Neural cell (in vitro differentiated cells): Measurements from ENCODE around the gene MAML2. TPM values are rescaled to one million over a fixed set of nuclear protein-coding genes. Genes with fewer than 3 reads are reported as not detected.

Experiments
- H2AFZ ChIP-seq: fragments of 200-600, 300-800 bp; sonication (generic), shearing (Covaris generic); 2 replicates; pipeline ENCODE4 v1.6.0; 2014; ENCODE audit warnings: low read depth, mild to moderate bottlenecking, antibody characterized with exemption, low read length, moderate library complexity
- H3F3A ChIP-seq: fragments of 200-600 bp; shearing (Covaris generic); 2 replicates; pipeline ENCODE4 v1.6.1; 2016; ENCODE audit warnings: mild to moderate bottlenecking, moderate library complexity, mixed read lengths, antibody characterized with exemption, low read length; ENCODE audit not compliant: insufficient read depth, poor library complexity, severe bottlenecking
- H3K27ac ChIP-seq: fragments of 200-600, 300-800 bp; sonication (generic), shearing (Covaris generic); 2 replicates; pipeline ENCODE4 v1.5.1; 2014; ENCODE audit warnings: mild to moderate bottlenecking, low read length, moderate library complexity
- H3K27me3 ChIP-seq: fragments of 300-800, 200-600 bp; sonication (generic), shearing (Covaris generic); 2 replicates; pipeline ENCODE4 v1.6.0; 2014; ENCODE audit warnings: mild to moderate bottlenecking, low read depth, low read length, moderate library complexity; ENCODE audit not compliant: insufficient read depth
- H3K36me3 ChIP-seq: fragments of 300-800, 200-600 bp; sonication (generic), shearing (Covaris generic); 2 replicates; pipeline ENCODE4 v1.5.1; 2014; ENCODE audit warnings: mild to moderate bottlenecking, antibody characterized with exemption, low read length, moderate library complexity; ENCODE audit not compliant: insufficient read depth
- H3K4me2 ChIP-seq: fragments of 300-800, 200-600 bp; sonication (generic), shearing (Covaris generic); 2 replicates; pipeline ENCODE4 v1.6.0; 2014; ENCODE audit warnings: mild to moderate bottlenecking, low read length
- H3K4me3 ChIP-seq: fragments of 300-800, 200-600 bp; sonication (generic), shearing (Covaris generic); 2 replicates; pipeline ENCODE4 v1.5.1; 2014; ENCODE audit warnings: mild to moderate bottlenecking, low read length, moderate library complexity
- H3K79me2 ChIP-seq: fragments of 200-600 bp; shearing (Covaris generic); replicated peaks from 2 replicates; pipeline ENCODE4 v1.6.0; 2014; ENCODE audit warnings: mild to moderate bottlenecking, low read length, moderate library complexity; ENCODE audit not compliant: insufficient read depth
- H3K9ac ChIP-seq: fragments of 300-800, 200-600 bp; sonication (generic), shearing (Covaris generic); 2 replicates; pipeline ENCODE4 v1.6.1; 2016; ENCODE audit warnings: mild to moderate bottlenecking, low read length, mixed read lengths
- H3K9me2 ChIP-seq: fragments of 200-600 bp; shearing (Covaris generic); 2 replicates; pipeline ENCODE4 v1.6.1; 2016; ENCODE audit warnings: mild to moderate bottlenecking, low read length, mixed read lengths; ENCODE audit not compliant: insufficient read depth
- H3K9me3 ChIP-seq: fragments of 200-600, 300-800 bp; sonication (generic), shearing (Covaris generic); 2 replicates; pipeline ENCODE4 v1.6.1; 2016; ENCODE audit warnings: mild to moderate bottlenecking, mixed run types, low read length, moderate library complexity, mixed read lengths
- H4K20me1 ChIP-seq: fragments of 200-600 bp; shearing (Covaris generic); 2 replicates; pipeline ENCODE4 v1.6.1; 2016; ENCODE audit warnings: mild to moderate bottlenecking, mixed run types; ENCODE audit not compliant: insufficient read depth
- EP300 ChIP-seq: fragments of 450-650 bp; conservative IDR thresholded peaks from 2 replicates; pipeline ENCODE4 v1.6.1; 2014; ENCODE audit warnings: antibody characterized with exemption, mild to moderate bottlenecking, moderate library complexity; ENCODE audit not compliant: poor library complexity, severe bottlenecking
- EZH2 ChIP-seq: fragments of 200-600, 300-800 bp; shearing (Covaris generic), sonication (generic); IDR thresholded peaks from 2 replicates; pipeline ENCODE4 v1.6.1; 2014; ENCODE audit warnings: antibody characterized with exemption, low read length, borderline replicate concordance, mild to moderate bottlenecking; ENCODE audit not compliant: insufficient read depth, poor library complexity, severe bottlenecking
- MXI1 ChIP-seq: fragments of 450-650 bp; conservative IDR thresholded peaks from 2 replicates; pipeline ENCODE4 v1.6.1; 2014; ENCODE audit warnings: antibody characterized with exemption, mild to moderate bottlenecking; ENCODE audit not compliant: poor library complexity, severe bottlenecking
- POLR2AphosphoS5 ChIP-seq: IDR thresholded peaks from 2 replicates; pipeline ENCODE4 v1.6.1; 2012
- RAD21 ChIP-seq: fragments of 450-650 bp; conservative IDR thresholded peaks from 2 replicates; pipeline ENCODE4 v1.6.1; 2014; ENCODE audit warnings: antibody characterized with exemption, mild to moderate bottlenecking, moderate library complexity
- REST ChIP-seq: IDR thresholded peaks from 2 replicates; pipeline ENCODE4 v1.6.1; 2012; ENCODE audit warnings: borderline replicate concordance
- SMC3 ChIP-seq: fragments of 450-650 bp; conservative IDR thresholded peaks from 2 replicates; pipeline ENCODE4 v1.6.1; 2014; ENCODE audit warnings: antibody characterized with exemption, mild to moderate bottlenecking, moderate library complexity; ENCODE audit not compliant: poor library complexity
- TAF1 ChIP-seq: IDR thresholded peaks from 2 replicates; pipeline ENCODE4 v1.6.1; 2012; ENCODE audit warnings: low read depth
- polyA plus RNA-seq: library from polyadenylated mRNA; depleted of rRNA; stranded (reverse); fragments of >200 nt; gene quantifications from 2 replicates; pipeline ENCODE4 v1.2.3, GENCODE V29; 2014
- TF ChIP-seq, protein P1 (sequence below): fragments of 450-650 bp; IDR thresholded peaks from 2 replicates; pipeline ENCODE4 v1.5.1; 2014; ENCODE audit warnings: antibody characterized with exemption, mild to moderate bottlenecking, moderate library complexity; ENCODE audit not compliant: poor library complexity, severe bottlenecking

The MAML2 gene
- polyA plus RNA-seq, 1 donor from 2014 or later, result 3.6 TPM

DNA sequence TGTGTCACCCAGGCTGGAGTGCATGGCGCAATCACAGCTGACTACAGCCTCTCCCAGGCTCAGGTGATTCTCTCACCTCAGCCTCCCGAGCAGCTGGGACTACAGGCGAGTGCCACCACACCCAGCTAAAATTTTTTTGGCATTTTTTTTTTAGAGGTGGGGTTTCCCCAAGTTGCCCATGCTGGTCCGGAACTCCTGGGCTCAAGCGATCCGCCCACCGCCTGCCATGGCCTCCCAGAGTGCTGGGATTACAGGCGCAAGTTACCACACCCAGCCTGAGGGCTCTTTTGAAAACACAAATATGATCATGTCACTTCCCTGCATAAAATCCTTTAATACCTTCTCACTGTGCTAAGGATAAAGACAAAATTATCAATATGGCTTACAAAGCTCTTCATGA lies 88.1 kb downstream of the MAML2 start:
- Histone ChIP-seq H3K27ac (no peak overlapping the region), H3K79me2 (no peaks in the 10 kb centered on the region), H3K36me3 (no peaks in the 10 kb centered on the region), H3K9ac (no peak overlapping the region), H3F3A (no peaks in the 10 kb centered on the region), H3K27me3 (no peaks in the 10 kb centered on the region), H2AFZ (no peak overlapping the region), H3K9me3 (no peaks in the 10 kb centered on the region), H3K4me2 (no peak overlapping the region), H3K4me3 (no peak overlapping the region), H3K9me2 (no peaks in the 10 kb centered on the region), H4K20me1 (no peaks in the 10 kb centered on the region)
- no peak for TF ChIP-seq REST
- no peak for TF ChIP-seq MXI1
- TF ChIP-seq RAD21, result no peak
- TF ChIP-seq TAF1, result no peak
- TF ChIP-seq EP300, result no peak
- TF ChIP-seq, protein P1, sequence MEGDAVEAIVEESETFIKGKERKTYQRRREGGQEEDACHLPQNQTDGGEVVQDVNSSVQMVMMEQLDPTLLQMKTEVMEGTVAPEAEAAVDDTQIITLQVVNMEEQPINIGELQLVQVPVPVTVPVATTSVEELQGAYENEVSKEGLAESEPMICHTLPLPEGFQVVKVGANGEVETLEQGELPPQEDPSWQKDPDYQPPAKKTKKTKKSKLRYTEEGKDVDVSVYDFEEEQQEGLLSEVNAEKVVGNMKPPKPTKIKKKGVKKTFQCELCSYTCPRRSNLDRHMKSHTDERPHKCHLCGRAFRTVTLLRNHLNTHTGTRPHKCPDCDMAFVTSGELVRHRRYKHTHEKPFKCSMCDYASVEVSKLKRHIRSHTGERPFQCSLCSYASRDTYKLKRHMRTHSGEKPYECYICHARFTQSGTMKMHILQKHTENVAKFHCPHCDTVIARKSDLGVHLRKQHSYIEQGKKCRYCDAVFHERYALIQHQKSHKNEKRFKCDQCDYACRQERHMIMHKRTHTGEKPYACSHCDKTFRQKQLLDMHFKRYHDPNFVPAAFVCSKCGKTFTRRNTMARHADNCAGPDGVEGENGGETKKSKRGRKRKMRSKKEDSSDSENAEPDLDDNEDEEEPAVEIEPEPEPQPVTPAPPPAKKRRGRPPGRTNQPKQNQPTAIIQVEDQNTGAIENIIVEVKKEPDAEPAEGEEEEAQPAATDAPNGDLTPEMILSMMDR, result no peak
- no peak for TF ChIP-seq POLR2AphosphoS5
- no peak for TF ChIP-seq SMC3
- TF ChIP-seq EZH2, result no peak

DNA sequence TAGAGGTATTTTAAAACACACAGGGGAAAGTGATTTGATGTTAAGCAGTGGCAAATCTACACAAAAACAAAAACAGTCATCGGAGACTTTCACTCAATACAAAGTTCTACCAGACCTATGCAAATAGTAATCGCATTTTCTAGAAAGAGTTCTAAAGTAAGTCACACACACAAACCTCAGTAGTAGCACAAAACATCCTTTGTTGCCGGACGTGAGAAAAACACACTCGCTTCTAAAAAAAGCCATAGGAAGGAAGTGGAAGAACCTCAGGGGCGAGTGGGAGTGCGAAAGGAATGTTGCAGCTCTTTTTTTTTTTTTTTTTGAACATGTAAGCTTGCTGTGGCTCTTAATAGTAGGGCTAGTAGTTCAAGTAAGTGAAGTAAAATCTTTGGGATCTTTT lies 88.9 kb downstream of the MAML2 start:
- Histone ChIP-seq H3K36me3 (no peaks in the 10 kb centered on the region), H3K9ac (no peak overlapping the region), H3K27ac (no peak overlapping the region), H3K9me2 (no peaks in the 10 kb centered on the region), H3F3A (no peaks in the 10 kb centered on the region), H2AFZ (no peak overlapping the region), H3K4me3 (no peak overlapping the region), H3K79me2 (no peaks in the 10 kb centered on the region), H3K9me3 (no peaks in the 10 kb centered on the region), H3K27me3 (no peaks in the 10 kb centered on the region), H3K4me2 (no peak overlapping the region), H4K20me1 (no peaks in the 10 kb centered on the region)
- TF ChIP-seq, protein P1, result no peak
- TF ChIP-seq POLR2AphosphoS5 (no peak), REST (no peak), EZH2 (no peak), MXI1 (no peak), SMC3 (no peak), RAD21 (no peak), EP300 (no peak), TAF1 (no peak)
